VCaP (cell line): ENCODE results near the gene TFPI2.

ENCODE experiments used
- H3K27ac ChIP-seq: fragments of 450-650 bp; 2 replicates; pipeline ENCODE4 v1.5.1; 2017
- CTCF ChIP-seq: fragments of 450-650 bp; conservative IDR thresholded peaks from 2 replicates; pipeline ENCODE4 v1.5.1; 2017; ENCODE audit warnings: mild to moderate bottlenecking, moderate library complexity

The TFPI2 gene

GRCh38 chr7:93861325-93861949 is 29.1 kb downstream of the TFPI2 start:
- H3K27ac ChIP-seq = no peak overlapping the region
- TF ChIP-seq CTCF = peak; percentile 46

- H3K27ac ChIP-seq = no peak overlapping the region
- no peak for TF ChIP-seq CTCF
Observed at GRCh38 chr7:93860261-93860660, 30.3 kb downstream of the TFPI2 start.

GRCh38 chr7:93858857-93859256 is 31.7 kb downstream of the TFPI2 start:
- TF ChIP-seq CTCF = no peak

GRCh38 chr7:93856323-93856722 is 34.2 kb downstream of the TFPI2 start:
- H3K27ac ChIP-seq = no peak overlapping the region
- TF ChIP-seq CTCF = no peak

More at GRCh38 chr7:93858857-93859256, 31.7 kb downstream of the TFPI2 start:
- H3K27ac ChIP-seq = no peak overlapping the region

- TF ChIP-seq CTCF = no peak
- H3K27ac ChIP-seq = no peak overlapping the region
Observed at GRCh38 chr7:93855797-93856196, 34.8 kb downstream of the TFPI2 start.

GRCh38 chr7:93854480-93854879 is 36.1 kb downstream of the TFPI2 start:
- no peak overlapping the region for H3K27ac ChIP-seq
- no peak for TF ChIP-seq CTCF

GRCh38 chr7:93851536-93851935 is 39.0 kb downstream of the TFPI2 start:
- TF ChIP-seq CTCF = no peak
- H3K27ac ChIP-seq = no peak overlapping the region

- H3K27ac ChIP-seq = no peak overlapping the region
Observed at GRCh38 chr7:93843260-93843659, 47.3 kb downstream of the TFPI2 start.

More at GRCh38 chr7:93843260-93843659, 47.3 kb downstream of the TFPI2 start:
- no peak for TF ChIP-seq CTCF
